ENCODE data around the gene UGT1A10. TPM values are rescaled to one million over a fixed set of nuclear protein-coding genes. Genes with fewer than 3 reads are reported as not detected.
A peak's percentile ranks its signal among the peaks of the same experiment; 100 is the strongest.
"Not testable (repeated sequence)": the region's sequence is repeated elsewhere in the genome, so short reads cannot be mapped to it uniquely, and the experiment has no call there.

UGT1A10 gene
- total RNA-seq: not detected in 2 replicates

GRCh38 chr2:233636306-233636705 is at the start of gene UGT1A10:
Gene UGT1A10, plus strand, starts transcription at chr2:233636448. Its CDS starts 75 bp downstream, at chr2:233636523.
- DNase-seq (ENCODE audit: low read depth); H3K4me3 ChIP-seq (ENCODE audit: low read depth, low read length): not testable (repeated sequence)

- H3K4me3 ChIP-seq (ENCODE audit: low read depth, low read length): no peak overlapping the region
- no peak for TF ChIP-seq CTCF (IDR thresholded peaks at IDR 0.05; ENCODE audit: insufficient read depth, low read depth, low read length)
- DNase-seq (ENCODE audit: low read depth): no peak
Observed at GRCh38 chr2:233588400-233588799, 47.8 kb upstream of the UGT1A10 start.

- not testable (repeated sequence) for H3K4me3 ChIP-seq (ENCODE audit: low read depth, low read length); DNase-seq (ENCODE audit: low read depth)
Observed at GRCh38 chr2:233592706-233593105, 43.5 kb upstream of the UGT1A10 start.

- no peak for DNase-seq (ENCODE audit: low read depth)
- TF ChIP-seq CTCF (IDR thresholded peaks at IDR 0.05; ENCODE audit: insufficient read depth, low read depth, low read length): no peak
- H3K4me3 ChIP-seq (ENCODE audit: low read depth, low read length): no peak overlapping the region
Observed at GRCh38 chr2:233593201-233593600, 43.0 kb upstream of the UGT1A10 start.

GRCh38 chr2:233597522-233597921 is 38.7 kb upstream of the UGT1A10 start:
- no peak for TF ChIP-seq CTCF (IDR thresholded peaks at IDR 0.05; ENCODE audit: insufficient read depth, low read depth, low read length)
- DNase-seq (ENCODE audit: low read depth): no peak
- no peak overlapping the region for H3K4me3 ChIP-seq (ENCODE audit: low read depth, low read length)

GRCh38 chr2:233598952-233599351 is 37.3 kb upstream of the UGT1A10 start:
- H3K4me3 ChIP-seq (ENCODE audit: low read depth, low read length): no peak overlapping the region
- no peak for TF ChIP-seq CTCF (IDR thresholded peaks at IDR 0.05; ENCODE audit: insufficient read depth, low read depth, low read length)
- no peak for DNase-seq (ENCODE audit: low read depth)

GRCh38 chr2:233600386-233600785 is 35.9 kb upstream of the UGT1A10 start:
- TF ChIP-seq CTCF (IDR thresholded peaks at IDR 0.05; ENCODE audit: insufficient read depth, low read depth, low read length): no peak
- DNase-seq (ENCODE audit: low read depth): peak; percentile 25
- H3K4me3 ChIP-seq (ENCODE audit: low read depth, low read length): no peak overlapping the region

GRCh38 chr2:233602076-233602475 is 34.2 kb upstream of the UGT1A10 start:
- no peak for TF ChIP-seq CTCF (IDR thresholded peaks at IDR 0.05; ENCODE audit: insufficient read depth, low read depth, low read length)
- H3K4me3 ChIP-seq (ENCODE audit: low read depth, low read length): no peak overlapping the region
- no peak for DNase-seq (ENCODE audit: low read depth)
